Measurements from ENCODE around the gene BLNK.

DNA sequence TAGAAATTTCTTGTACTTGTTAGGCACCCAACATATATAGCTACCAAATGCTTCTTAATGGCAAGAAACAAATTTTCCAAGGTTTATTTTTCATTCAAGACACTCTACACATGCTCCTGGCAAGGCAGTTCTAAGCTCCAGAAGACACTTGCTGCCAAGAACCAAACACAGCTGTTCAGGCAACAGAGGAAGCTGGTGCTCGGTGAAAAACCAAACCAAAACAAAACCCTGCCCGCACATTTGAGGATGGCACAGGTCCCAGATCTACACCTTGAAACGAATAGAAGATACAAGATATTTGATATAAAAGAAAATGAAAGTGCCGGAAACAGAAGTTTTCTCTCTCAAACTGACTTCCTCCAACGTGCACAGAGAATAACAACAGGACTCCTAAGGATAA, 28.0 kb upstream of the BLNK start:
- TF ChIP-seq, protein P1, sequence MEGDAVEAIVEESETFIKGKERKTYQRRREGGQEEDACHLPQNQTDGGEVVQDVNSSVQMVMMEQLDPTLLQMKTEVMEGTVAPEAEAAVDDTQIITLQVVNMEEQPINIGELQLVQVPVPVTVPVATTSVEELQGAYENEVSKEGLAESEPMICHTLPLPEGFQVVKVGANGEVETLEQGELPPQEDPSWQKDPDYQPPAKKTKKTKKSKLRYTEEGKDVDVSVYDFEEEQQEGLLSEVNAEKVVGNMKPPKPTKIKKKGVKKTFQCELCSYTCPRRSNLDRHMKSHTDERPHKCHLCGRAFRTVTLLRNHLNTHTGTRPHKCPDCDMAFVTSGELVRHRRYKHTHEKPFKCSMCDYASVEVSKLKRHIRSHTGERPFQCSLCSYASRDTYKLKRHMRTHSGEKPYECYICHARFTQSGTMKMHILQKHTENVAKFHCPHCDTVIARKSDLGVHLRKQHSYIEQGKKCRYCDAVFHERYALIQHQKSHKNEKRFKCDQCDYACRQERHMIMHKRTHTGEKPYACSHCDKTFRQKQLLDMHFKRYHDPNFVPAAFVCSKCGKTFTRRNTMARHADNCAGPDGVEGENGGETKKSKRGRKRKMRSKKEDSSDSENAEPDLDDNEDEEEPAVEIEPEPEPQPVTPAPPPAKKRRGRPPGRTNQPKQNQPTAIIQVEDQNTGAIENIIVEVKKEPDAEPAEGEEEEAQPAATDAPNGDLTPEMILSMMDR (IDR thresholded peaks at IDR 0.05 in 4 of 5, conservative IDR thresholded peaks at IDR 0.05 in 1 of 5) = no peak
- TF ChIP-seq POLR2A (IDR thresholded peaks at IDR 0.05) = no peak
